HepG2 (cell line): ENCODE results near the gene DDN. TPM values are rescaled to one million over a fixed set of nuclear protein-coding genes. Genes with fewer than 3 reads are reported as not detected.

ENCODE experiments used
- ATAC-seq: fragments of 200-7000 bp; cut with Tn5 transposase; 3 replicates; pipeline ENCODE4 v1.9.1; 2020; ENCODE audit warnings: mild to moderate bottlenecking, moderate library complexity
- BruUV-seq: library from RNA; stranded (reverse); fragments of 400-500 nt; replicated peaks from 2 replicates; lab custom pipeline; 2021; lab: Mats Ljungman, UMichigan
- CTCF ChIA-PET: fragments of 300-600 bp; formaldehyde crosslinking; extraction: SDS; loops from one replicate; lab custom pipeline; 2021; ENCODE audit warnings: low total read pairs, inconsistent platforms, low intra/inter-chr PET ratio; lab: Yijun Ruan, JAX
- POLR2A ChIA-PET: fragments of 350-600 bp; sonication (Branson Sonifier 250); formaldehyde crosslinking; loops from one replicate; lab custom pipeline; 2020; ENCODE audit warnings: antibody characterized with exemption, inconsistent platforms; lab: Yijun Ruan, JAX
- DNase-seq: peaks from one replicate; pipeline ENCODE4 v3.0.0-alpha.2; 2015; ENCODE audit warnings: low spot score
- FAIRE-seq: peaks from 3 replicates; lab custom pipeline; 2011; peaks lifted over from hg19 to GRCh38; lab: Jason Lieb, UNC
- H2AFZ ChIP-seq: one replicate; pipeline ENCODE4 v1.6.1; 2011; ENCODE audit warnings: low read length, inconsistent platforms
- H3K27ac ChIP-seq: fragments of 300-600 bp; 3 replicates; pipeline ENCODE4 v1.8.0; 2011; ENCODE audit warnings: mixed run types, mild to moderate bottlenecking, mixed read lengths, low read length, inconsistent platforms; ENCODE audit not compliant: insufficient read depth; ENCODE audit errors: extremely low read length
- H3K27me3 ChIP-seq, 2 experiments: fragments of 200-600 bp in 1 of 2; 2 replicates in 1 of 2; 3 replicates in 1 of 2; pipeline versions ENCODE4 v1.6.0 to v1.8.0; 2011; ENCODE audit warnings: low read length in 2 of 2, mild to moderate bottlenecking in 2 of 2, moderate library complexity in 2 of 2, inconsistent platforms in 1 of 2; ENCODE audit not compliant: insufficient read depth in 2 of 2, control insufficient read depth in 1 of 2
- H3K36me3 ChIP-seq, 2 experiments: fragments of 200-600 bp in 1 of 2; replicated peaks in 1 of 2; 2 replicates in 1 of 2; 3 replicates in 1 of 2; pipeline versions ENCODE4 v1.5.1 to v1.8.0; 2011; ENCODE audit warnings: low read length in 2 of 2, inconsistent platforms in 1 of 2; ENCODE audit not compliant: insufficient read depth in 2 of 2, control insufficient read depth in 1 of 2
- H3K4me1 ChIP-seq: 2 replicates; pipeline ENCODE4 v1.5.1; 2012; ENCODE audit warnings: low read length, inconsistent platforms; ENCODE audit not compliant: insufficient read depth
- H3K4me2 ChIP-seq: 2 replicates; pipeline ENCODE4 v1.6.0; 2011; ENCODE audit warnings: low read depth, low read length, inconsistent platforms
- H3K4me3 ChIP-seq, 3 experiments: fragments of 200-600 bp in 1 of 3; sonication (generic), shearing (Covaris generic) in 1 of 3; replicated peaks in 1 of 3; 2 replicates each; pipeline ENCODE4 v1.5.1; 2011 to 2016; ENCODE audit warnings: low read length in 3 of 3, inconsistent platforms in 2 of 3, low read depth in 2 of 3, mild to moderate bottlenecking in 2 of 3, control low read depth in 1 of 3, mixed read lengths in 1 of 3; ENCODE audit not compliant: insufficient read depth in 1 of 3
- H3K79me2 ChIP-seq: one replicate; pipeline ENCODE4 v1.6.1; 2011; ENCODE audit warnings: low read length, inconsistent platforms; ENCODE audit not compliant: insufficient read depth
- H3K9ac ChIP-seq: 2 replicates; pipeline ENCODE4 v1.6.0; 2011; ENCODE audit warnings: mild to moderate bottlenecking, low read depth, low read length, inconsistent platforms; ENCODE audit not compliant: insufficient read depth
- H3K9me3 ChIP-seq: 2 replicates; pipeline ENCODE4 v1.5.1; 2012; ENCODE audit warnings: mild to moderate bottlenecking, low read length
- H4K20me1 ChIP-seq: 2 replicates; pipeline ENCODE4 v1.6.0; 2011; ENCODE audit warnings: inconsistent platforms, mild to moderate bottlenecking, low read length, moderate library complexity; ENCODE audit not compliant: insufficient read depth
- CAMTA2 ChIP-seq: sonication (generic); formaldehyde crosslinking; IDR thresholded peaks from 2 replicates; pipeline ENCODE4 v1.4.0; 2020; ENCODE audit warnings: mild to moderate bottlenecking, missing genetic modification reagents, borderline replicate concordance
- FOXA1 ChIP-seq, 2 experiments: fragments of 450-650 bp in 1 of 2; sonication (generic) in 1 of 2; formaldehyde crosslinking in 1 of 2; IDR thresholded peaks; 2 replicates each; pipeline versions ENCODE4 v1.4.0 to v1.6.1; 2016 to 2020; ENCODE audit warnings: missing genetic modification reagents in 1 of 2
- IKZF4 ChIP-seq: sonication (generic); formaldehyde crosslinking; IDR thresholded peaks from 2 replicates; pipeline ENCODE4 v1.5.1; 2020; ENCODE audit warnings: borderline replicate concordance, mild to moderate bottlenecking, low read depth, missing genetic modification reagents; ENCODE audit errors: not compliant biosample characterization
- IKZF5 ChIP-seq: IDR thresholded peaks from 2 replicates; pipeline ENCODE4 v1.6.1; 2018; ENCODE audit warnings: missing genetic modification reagents, mild to moderate bottlenecking, missing compliant biosample characterization
- KDM2A ChIP-seq: sonication (generic); formaldehyde crosslinking; IDR thresholded peaks from 2 replicates; pipeline ENCODE4 v1.4.0; 2020; ENCODE audit warnings: low read depth, missing genetic modification reagents, borderline replicate concordance
- NBN ChIP-seq: fragments of 450-650 bp; conservative IDR thresholded peaks from 2 replicates; pipeline ENCODE4 v1.6.1; 2017
- RARG ChIP-seq: sonication (generic); formaldehyde crosslinking; IDR thresholded peaks from 2 replicates; pipeline ENCODE4 v1.4.0; 2020; ENCODE audit warnings: low read depth, mild to moderate bottlenecking, missing genetic modification reagents
- SMC3 ChIP-seq: IDR thresholded peaks from 2 replicates; pipeline ENCODE4 v1.6.1; 2011; ENCODE audit warnings: low read length, improper control_type of control experiment
- STAG1 ChIP-seq: sonication (generic); formaldehyde crosslinking; IDR thresholded peaks from 2 replicates; pipeline ENCODE4 v1.4.0; 2020; ENCODE audit warnings: missing genetic modification reagents
- ZNF18 ChIP-seq: sonication (generic); formaldehyde crosslinking; IDR thresholded peaks from 2 replicates; pipeline ENCODE4 v1.8.0; 2022; ENCODE audit warnings: mild to moderate bottlenecking, missing genetic modification reagents; ENCODE audit not compliant: insufficient replicate concordance
- ZNF205 ChIP-seq: IDR thresholded peaks from 2 replicates; pipeline ENCODE4 v1.6.1; 2018; ENCODE audit warnings: missing biosample characterization, missing genetic modification reagents
- ZNF460 ChIP-seq: sonication (generic); formaldehyde crosslinking; IDR thresholded peaks from 2 replicates; pipeline ENCODE4 v1.5.1; 2020; ENCODE audit warnings: missing genetic modification reagents, mild to moderate bottlenecking, borderline replicate concordance
- in situ Hi-C: cut with HindIII; loops from 2 replicates; pipeline ENCODE4 v1.10.0; 2017; ENCODE audit warnings: low pct_unique_long_range_greater_than_20kb; ENCODE audit not compliant: extremely low pct_ligation_motif_present
- intact Hi-C: fragments of 100-400 bp; cut with micrococcal nuclease; formaldehyde crosslinking; loops from one replicate; pipeline ENCODE4 v1.10.0; 2022; ENCODE audit not compliant: unreplicated experiment
- polyA plus RNA-seq, 8 experiments: library from polyadenylated mRNA; depleted of rRNA in 3 of 8; stranded (reverse) in 7 of 8; unstranded in 1 of 8; fragments of >200 nt; fragmentation: Illumina TruSeq in 4 of 8; extraction: Trizol in 4 of 8; gene quantifications; 2 replicates each; pipeline versions ENCODE4 v1.2.1 to v1.2.3, GENCODE V29; 2011 to 2016; ENCODE audit warnings: low read depth in 4 of 8, missing spikeins in 1 of 8, mixed read lengths in 1 of 8; ENCODE audit not compliant: insufficient read depth in 1 of 8
- total RNA-seq, 5 experiments: library from RNA; depleted of rRNA; stranded (reverse); fragments of >200 nt; fragmentation: Illumina TruSeq; extraction: Trizol; gene quantifications; 2 replicates each; pipeline ENCODE4 v1.2.3, GENCODE V29; 2016; ENCODE audit warnings: low read depth in 1 of 5
- TF ChIP-seq, protein P1 (sequence below): sonication (generic); formaldehyde crosslinking; IDR thresholded peaks from 2 replicates; pipeline ENCODE4 v1.5.0; 2020; ENCODE audit warnings: mild to moderate bottlenecking, missing genetic modification reagents, moderate library complexity

The DDN gene
- total and polyA plus RNA-seq, 2 of the 13 experiments (the other 11 are each of a cell fraction or from before 2014, with no cell fraction given): 0.24 to 0.53 TPM

DNA sequence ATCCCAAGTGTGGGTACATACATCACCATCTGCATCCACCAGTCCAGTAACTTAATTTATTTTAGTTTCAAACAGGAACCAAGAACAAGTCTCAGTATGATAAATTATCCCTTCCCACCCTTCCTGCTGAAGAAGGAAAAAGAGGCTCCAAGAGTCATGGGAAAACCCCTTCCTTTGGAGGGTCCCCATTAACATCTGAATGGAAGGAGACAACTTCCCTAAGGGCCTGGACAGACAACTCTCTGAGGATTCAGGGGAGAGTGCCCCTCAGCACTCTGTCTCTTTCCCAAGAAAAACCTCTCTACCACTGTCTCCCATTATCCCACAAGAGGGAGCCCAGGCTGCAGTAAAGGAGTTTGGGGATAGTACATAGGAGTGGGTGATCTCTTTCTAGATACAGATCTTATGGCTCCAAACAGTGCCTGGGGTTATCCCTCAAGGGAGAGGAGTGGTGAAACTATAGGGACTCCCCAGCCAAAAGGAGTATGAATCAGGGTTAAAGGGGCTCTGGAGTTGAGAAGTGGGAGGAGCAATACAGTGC lies 33.8 kb downstream of the DDN start:
- Histone ChIP-seq H3K9me3 (no peaks in the 10 kb centered on the region), H3K4me1 (peaks cover 20% of the 10 kb centered on the region), H3K9ac (no peak overlapping the region), H3K4me3 (no peak overlapping the region), H2AFZ (no peak overlapping the region), H3K79me2 (no peaks in the 10 kb centered on the region), H3K36me3 (no peaks in the 10 kb centered on the region), H3K4me2 (no peak overlapping the region), H4K20me1 (no peaks in the 10 kb centered on the region), H3K27ac (no peak overlapping the region), H3K27me3 (peaks cover 2 to 55% of the 10 kb centered on the region in 2 experiments)
- intact Hi-C loops: no loop called here
- no TSS peak for BruUV-seq
- in situ Hi-C loops: no loop called here
- no peak for FAIRE-seq
- TF ChIP-seq ZNF18 (no peak), KDM2A (no peak), SMC3 (peak; percentile 17; the same call in 1 of the 2 replicates), RARG (CRISPR knock-in tag) (no peak), STAG1 (CRISPR knock-in tag) (peak; percentile 29; the same call in 1 of the 2 replicates), ZNF205 (CRISPR knock-in tag) (no peak), FOXA1 (IDR thresholded peaks at IDR 0.05) (no peak), FOXA1 (CRISPR knock-in tag; IDR thresholded peaks at IDR 0.05) (no peak), CAMTA2 (no peak), IKZF5 (CRISPR knock-in tag) (no peak), IKZF4 (CRISPR knock-in tag) (no peak), ZNF460 (CRISPR knock-in tag) (no peak), NBN (no peak)
- TF ChIP-seq, protein P1, sequence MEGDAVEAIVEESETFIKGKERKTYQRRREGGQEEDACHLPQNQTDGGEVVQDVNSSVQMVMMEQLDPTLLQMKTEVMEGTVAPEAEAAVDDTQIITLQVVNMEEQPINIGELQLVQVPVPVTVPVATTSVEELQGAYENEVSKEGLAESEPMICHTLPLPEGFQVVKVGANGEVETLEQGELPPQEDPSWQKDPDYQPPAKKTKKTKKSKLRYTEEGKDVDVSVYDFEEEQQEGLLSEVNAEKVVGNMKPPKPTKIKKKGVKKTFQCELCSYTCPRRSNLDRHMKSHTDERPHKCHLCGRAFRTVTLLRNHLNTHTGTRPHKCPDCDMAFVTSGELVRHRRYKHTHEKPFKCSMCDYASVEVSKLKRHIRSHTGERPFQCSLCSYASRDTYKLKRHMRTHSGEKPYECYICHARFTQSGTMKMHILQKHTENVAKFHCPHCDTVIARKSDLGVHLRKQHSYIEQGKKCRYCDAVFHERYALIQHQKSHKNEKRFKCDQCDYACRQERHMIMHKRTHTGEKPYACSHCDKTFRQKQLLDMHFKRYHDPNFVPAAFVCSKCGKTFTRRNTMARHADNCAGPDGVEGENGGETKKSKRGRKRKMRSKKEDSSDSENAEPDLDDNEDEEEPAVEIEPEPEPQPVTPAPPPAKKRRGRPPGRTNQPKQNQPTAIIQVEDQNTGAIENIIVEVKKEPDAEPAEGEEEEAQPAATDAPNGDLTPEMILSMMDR (CRISPR knock-in tag): peak; percentile 45
- DNase-seq: no peak
- peak; percentile 49 for ATAC-seq
- ChIA-PET POLR2A (no interaction called here), CTCF (interaction anchor here (1.2 kb wide), 1 partner anchor 22 kb away, joined by 3 read pairs; no protein-coding TSS in a partner anchor)
